ENCODE measurements around the gene TAOK3.

- TF ChIP-seq CTCF (IDR thresholded peaks at IDR 0.05) = no peak
- TF ChIP-seq POLR2AphosphoS5 (IDR thresholded peaks at IDR 0.05) = no peak
- no peak for TF ChIP-seq POLR2A (IDR thresholded peaks at IDR 0.05)
- TF ChIP-seq EP300 (IDR thresholded peaks at IDR 0.05) = no peak
Measured at GRCh38 chr12:118318744-118319143, 54.0 kb downstream of the TAOK3 start.

All from suprapubic skin (tissue), 4 donors.